ENCODE results near the gene NELFCD.

DNA sequence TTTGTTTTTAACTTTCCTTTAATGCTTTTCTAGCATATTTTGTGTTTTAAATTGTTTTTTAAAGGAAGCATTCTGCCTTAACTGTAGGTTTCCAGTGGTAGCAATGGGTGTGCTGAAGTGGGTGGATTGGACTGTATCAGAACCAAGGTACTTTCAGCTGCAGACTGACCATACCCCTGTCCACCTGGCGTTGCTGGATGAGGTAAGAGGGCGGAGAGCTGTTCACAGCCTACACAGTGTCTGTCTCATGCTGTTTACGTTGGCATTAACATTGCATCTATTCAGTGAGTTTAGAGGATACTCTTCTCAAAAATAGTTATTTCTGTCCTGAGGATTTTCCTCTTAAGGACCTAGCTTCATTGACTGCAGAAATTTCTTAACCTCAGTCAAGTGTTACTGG lies 11.9 kb downstream of the NELFCD start:
- TF ChIP-seq, protein P1, sequence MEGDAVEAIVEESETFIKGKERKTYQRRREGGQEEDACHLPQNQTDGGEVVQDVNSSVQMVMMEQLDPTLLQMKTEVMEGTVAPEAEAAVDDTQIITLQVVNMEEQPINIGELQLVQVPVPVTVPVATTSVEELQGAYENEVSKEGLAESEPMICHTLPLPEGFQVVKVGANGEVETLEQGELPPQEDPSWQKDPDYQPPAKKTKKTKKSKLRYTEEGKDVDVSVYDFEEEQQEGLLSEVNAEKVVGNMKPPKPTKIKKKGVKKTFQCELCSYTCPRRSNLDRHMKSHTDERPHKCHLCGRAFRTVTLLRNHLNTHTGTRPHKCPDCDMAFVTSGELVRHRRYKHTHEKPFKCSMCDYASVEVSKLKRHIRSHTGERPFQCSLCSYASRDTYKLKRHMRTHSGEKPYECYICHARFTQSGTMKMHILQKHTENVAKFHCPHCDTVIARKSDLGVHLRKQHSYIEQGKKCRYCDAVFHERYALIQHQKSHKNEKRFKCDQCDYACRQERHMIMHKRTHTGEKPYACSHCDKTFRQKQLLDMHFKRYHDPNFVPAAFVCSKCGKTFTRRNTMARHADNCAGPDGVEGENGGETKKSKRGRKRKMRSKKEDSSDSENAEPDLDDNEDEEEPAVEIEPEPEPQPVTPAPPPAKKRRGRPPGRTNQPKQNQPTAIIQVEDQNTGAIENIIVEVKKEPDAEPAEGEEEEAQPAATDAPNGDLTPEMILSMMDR (IDR thresholded peaks at IDR 0.05 in 4 of 5, conservative IDR thresholded peaks at IDR 0.05 in 1 of 5), result no peak
- TF ChIP-seq POLR2A (IDR thresholded peaks at IDR 0.05), result no peak
